HepG2 (cell line): Measurements from ENCODE around the gene EEF1AKMT1. TPM values are rescaled to one million over a fixed set of nuclear protein-coding genes. Genes with fewer than 3 reads are reported as not detected.

ENCODE experiments used
- ATAC-seq: fragments of 200-7000 bp; cut with Tn5 transposase; 3 replicates; pipeline ENCODE4 v1.9.1; 2020; ENCODE audit warnings: mild to moderate bottlenecking, moderate library complexity
- BruUV-seq: library from RNA; stranded (reverse); fragments of 400-500 nt; replicated peaks from 2 replicates; lab custom pipeline; 2021; lab: Mats Ljungman, UMichigan
- CTCF ChIA-PET: fragments of 300-600 bp; formaldehyde crosslinking; extraction: SDS; loops from one replicate; lab custom pipeline; 2021; ENCODE audit warnings: low total read pairs, inconsistent platforms, low intra/inter-chr PET ratio; lab: Yijun Ruan, JAX
- POLR2A ChIA-PET: fragments of 350-600 bp; sonication (Branson Sonifier 250); formaldehyde crosslinking; loops from one replicate; lab custom pipeline; 2020; ENCODE audit warnings: antibody characterized with exemption, inconsistent platforms; lab: Yijun Ruan, JAX
- DNase-seq: peaks from one replicate; pipeline ENCODE4 v3.0.0-alpha.2; 2015; ENCODE audit warnings: low spot score
- FAIRE-seq: peaks from 3 replicates; lab custom pipeline; 2011; peaks lifted over from hg19 to GRCh38; lab: Jason Lieb, UNC
- H2AFZ ChIP-seq: one replicate; pipeline ENCODE4 v1.6.1; 2011; ENCODE audit warnings: low read length, inconsistent platforms
- H3K27ac ChIP-seq: fragments of 300-600 bp; 3 replicates; pipeline ENCODE4 v1.8.0; 2011; ENCODE audit warnings: mixed run types, mild to moderate bottlenecking, mixed read lengths, low read length, inconsistent platforms; ENCODE audit not compliant: insufficient read depth; ENCODE audit errors: extremely low read length
- H3K27me3 ChIP-seq, 2 experiments: fragments of 200-600 bp in 1 of 2; 2 replicates in 1 of 2; 3 replicates in 1 of 2; pipeline versions ENCODE4 v1.6.0 to v1.8.0; 2011; ENCODE audit warnings: low read length in 2 of 2, mild to moderate bottlenecking in 2 of 2, moderate library complexity in 2 of 2, inconsistent platforms in 1 of 2; ENCODE audit not compliant: insufficient read depth in 2 of 2, control insufficient read depth in 1 of 2
- H3K36me3 ChIP-seq, 2 experiments: fragments of 200-600 bp in 1 of 2; replicated peaks in 1 of 2; 2 replicates in 1 of 2; 3 replicates in 1 of 2; pipeline versions ENCODE4 v1.5.1 to v1.8.0; 2011; ENCODE audit warnings: low read length in 2 of 2, inconsistent platforms in 1 of 2; ENCODE audit not compliant: insufficient read depth in 2 of 2, control insufficient read depth in 1 of 2
- H3K4me1 ChIP-seq: 2 replicates; pipeline ENCODE4 v1.5.1; 2012; ENCODE audit warnings: low read length, inconsistent platforms; ENCODE audit not compliant: insufficient read depth
- H3K4me2 ChIP-seq: 2 replicates; pipeline ENCODE4 v1.6.0; 2011; ENCODE audit warnings: low read depth, low read length, inconsistent platforms
- H3K4me3 ChIP-seq, 3 experiments: fragments of 200-600 bp in 1 of 3; sonication (generic), shearing (Covaris generic) in 1 of 3; replicated peaks in 1 of 3; 2 replicates each; pipeline ENCODE4 v1.5.1; 2011 to 2016; ENCODE audit warnings: low read length in 3 of 3, inconsistent platforms in 2 of 3, low read depth in 2 of 3, mild to moderate bottlenecking in 2 of 3, control low read depth in 1 of 3, mixed read lengths in 1 of 3; ENCODE audit not compliant: insufficient read depth in 1 of 3
- H3K79me2 ChIP-seq: one replicate; pipeline ENCODE4 v1.6.1; 2011; ENCODE audit warnings: low read length, inconsistent platforms; ENCODE audit not compliant: insufficient read depth
- H3K9ac ChIP-seq: 2 replicates; pipeline ENCODE4 v1.6.0; 2011; ENCODE audit warnings: mild to moderate bottlenecking, low read depth, low read length, inconsistent platforms; ENCODE audit not compliant: insufficient read depth
- H3K9me3 ChIP-seq: 2 replicates; pipeline ENCODE4 v1.5.1; 2012; ENCODE audit warnings: mild to moderate bottlenecking, low read length
- H4K20me1 ChIP-seq: 2 replicates; pipeline ENCODE4 v1.6.0; 2011; ENCODE audit warnings: inconsistent platforms, mild to moderate bottlenecking, low read length, moderate library complexity; ENCODE audit not compliant: insufficient read depth
- ARHGAP35 ChIP-seq: sonication (generic); formaldehyde crosslinking; IDR thresholded peaks from 2 replicates; pipeline ENCODE4 v1.9.0; 2022; ENCODE audit warnings: mild to moderate bottlenecking, inconsistent platforms, moderate library complexity, missing genetic modification reagents, borderline replicate concordance
- ATF2 ChIP-seq: sonication (generic); formaldehyde crosslinking; IDR thresholded peaks from 2 replicates; pipeline ENCODE4 v1.4.0; 2020; ENCODE audit warnings: missing genetic modification reagents
- CSRNP2 ChIP-seq: sonication (generic); formaldehyde crosslinking; conservative IDR thresholded peaks from 2 replicates; pipeline ENCODE4 v1.8.0; 2022; ENCODE audit warnings: low read depth, missing genetic modification reagents
- ELF3 ChIP-seq: IDR thresholded peaks from 2 replicates; pipeline ENCODE4 v1.6.1; 2016; ENCODE audit warnings: missing genetic modification reagents, missing compliant biosample characterization
- HNF1A ChIP-seq, 2 experiments: sonication (generic) in 1 of 2; formaldehyde crosslinking in 1 of 2; IDR thresholded peaks; 2 replicates each; pipeline versions ENCODE4 v1.4.0 to v1.6.1; 2016 to 2020; ENCODE audit warnings: borderline replicate concordance in 1 of 2, low read depth in 1 of 2, mild to moderate bottlenecking in 1 of 2, missing genetic modification reagents in 1 of 2
- KLF6 ChIP-seq: IDR thresholded peaks from 2 replicates; pipeline ENCODE4 v1.8.0; 2016; ENCODE audit warnings: missing biosample characterization, missing genetic modification reagents
- MED8 ChIP-seq: sonication (generic); formaldehyde crosslinking; IDR thresholded peaks from 2 replicates; pipeline ENCODE4 v1.8.1; 2023; ENCODE audit warnings: mild to moderate bottlenecking, missing genetic modification reagents; ENCODE audit not compliant: insufficient replicate concordance
- NFATC3 ChIP-seq: sonication (generic); formaldehyde crosslinking; IDR thresholded peaks from 2 replicates; pipeline ENCODE4 v1.5.1; 2020; ENCODE audit warnings: mild to moderate bottlenecking, missing genetic modification reagents
- RAD21 ChIP-seq: fragments of 450-650 bp; formaldehyde crosslinking; IDR thresholded peaks from 2 replicates; pipeline ENCODE4 v1.5.0; 2020; ENCODE audit warnings: mild to moderate bottlenecking
- RBM39 ChIP-seq: fragments of 200-400 bp; formaldehyde crosslinking; IDR thresholded peaks from one replicate; pipeline ENCODE4 v1.6.1; 2018; ENCODE audit warnings: antibody characterized with exemption, mild to moderate bottlenecking, low read depth, low read length; ENCODE audit not compliant: poor library complexity, severe bottlenecking
- RFXANK ChIP-seq: IDR thresholded peaks from 2 replicates; pipeline ENCODE4 v1.6.1; 2016
- SCMH1 ChIP-seq: sonication (generic); formaldehyde crosslinking; IDR thresholded peaks from 2 replicates; pipeline ENCODE4 v1.9.0; 2021; ENCODE audit warnings: missing genetic modification reagents, mild to moderate bottlenecking, borderline replicate concordance
- SNRNP70 ChIP-seq: fragments of 200-400 bp; formaldehyde crosslinking; IDR thresholded peaks from 2 replicates; pipeline ENCODE4 v1.6.1; 2017; ENCODE audit warnings: mild to moderate bottlenecking, low read depth, low read length, moderate library complexity
- SRSF4 ChIP-seq: fragments of 200-400 bp; formaldehyde crosslinking; IDR thresholded peaks from one replicate; pipeline ENCODE4 v1.6.1; 2018; ENCODE audit warnings: mild to moderate bottlenecking, low read depth, low read length, moderate library complexity; ENCODE audit not compliant: poor library complexity, severe bottlenecking
- ZNF564 ChIP-seq: sonication (generic); formaldehyde crosslinking; IDR thresholded peaks from 2 replicates; pipeline ENCODE4 v1.8.1; 2023; ENCODE audit warnings: mild to moderate bottlenecking, missing genetic modification reagents
- ZSCAN21 ChIP-seq: sonication (generic); formaldehyde crosslinking; IDR thresholded peaks from 2 replicates; pipeline ENCODE4 v1.8.0; 2022; ENCODE audit warnings: mild to moderate bottlenecking, missing genetic modification reagents, moderate library complexity, borderline replicate concordance
- WGBS: methylation state at CpG from one replicate; pipeline ENCODE4 v1.1.6; 2017; ENCODE audit warnings: low lambda C conversion rate; 5-methylcytosine and 5-hydroxymethylcytosine counted together
- in situ Hi-C: cut with HindIII; loops from 2 replicates; pipeline ENCODE4 v1.10.0; 2017; ENCODE audit warnings: low pct_unique_long_range_greater_than_20kb; ENCODE audit not compliant: extremely low pct_ligation_motif_present
- intact Hi-C: fragments of 100-400 bp; cut with micrococcal nuclease; formaldehyde crosslinking; loops from one replicate; pipeline ENCODE4 v1.10.0; 2022; ENCODE audit not compliant: unreplicated experiment
- polyA plus RNA-seq, 8 experiments: library from polyadenylated mRNA; depleted of rRNA in 3 of 8; stranded (reverse) in 7 of 8; unstranded in 1 of 8; fragments of >200 nt; fragmentation: Illumina TruSeq in 4 of 8; extraction: Trizol in 4 of 8; gene quantifications; 2 replicates each; pipeline versions ENCODE4 v1.2.1 to v1.2.3, GENCODE V29; 2011 to 2016; ENCODE audit warnings: low read depth in 4 of 8, missing spikeins in 1 of 8, mixed read lengths in 1 of 8; ENCODE audit not compliant: insufficient read depth in 1 of 8
- total RNA-seq, 5 experiments: library from RNA; depleted of rRNA; stranded (reverse); fragments of >200 nt; fragmentation: Illumina TruSeq; extraction: Trizol; gene quantifications; 2 replicates each; pipeline ENCODE4 v1.2.3, GENCODE V29; 2016; ENCODE audit warnings: low read depth in 1 of 5

Gene EEF1AKMT1
- total and polyA plus RNA-seq, 2 of the 13 experiments (the other 11 are each of a cell fraction or from before 2014, with no cell fraction given), result 6.0 to 16.1 TPM

GRCh38 chr13:20814224-20814910, 40.6 kb upstream of the EEF1AKMT1 start (continued):
- TF ChIP-seq RBM39, result no peak
- no peak for TF ChIP-seq HNF1A (IDR thresholded peaks at IDR 0.05; ENCODE audit: low read depth)
- no peak for TF ChIP-seq HNF1A (CRISPR knock-in tag; IDR thresholded peaks at IDR 0.05; ENCODE audit: borderline replicate concordance)
- no peak for TF ChIP-seq RFXANK
- TF ChIP-seq RAD21 (CRISPR knock-in tag), result no peak
- no peak for TF ChIP-seq ZSCAN21
- TF ChIP-seq KLF6 (CRISPR knock-in tag), result no peak

- ATAC-seq (no peak), DNase-seq (no peak), FAIRE-seq (no peak)
- Histone ChIP-seq H3K27ac (no peak overlapping the region), H3K27me3 (no peaks in the 10 kb centered on the region), H3K36me3 (peaks cover 4 to 43% of the 10 kb centered on the region in 2 experiments; a peak in 4 of 5 replicates), H3K4me2 (no peak overlapping the region), H4K20me1 (no peaks in the 10 kb centered on the region), H3K79me2 (no peaks in the 10 kb centered on the region), H2AFZ (no peak overlapping the region), H3K4me1 (no peaks in the 10 kb centered on the region), H3K9me3 (no peaks in the 10 kb centered on the region), H3K4me3 (no peak overlapping the region), H3K9ac (no peak overlapping the region)
- intact Hi-C loops (no loop called here), in situ Hi-C loops (no loop called here)
- ChIA-PET CTCF (no interaction called here), POLR2A (no interaction called here)
- no TSS peak for BruUV-seq
- 95% methylated on average over 7 of the region's 7 CpGs for WGBS
- no peak for TF ChIP-seq SRSF4
- TF ChIP-seq SCMH1 (CRISPR knock-in tag), result no peak
- no peak for TF ChIP-seq ELF3
- no peak for TF ChIP-seq ARHGAP35
- no peak for TF ChIP-seq CSRNP2 (CRISPR knock-in tag)
- TF ChIP-seq MED8 (CRISPR knock-in tag), result no peak
- TF ChIP-seq ZNF564 (CRISPR knock-in tag), result no peak
- no peak for TF ChIP-seq SNRNP70
- TF ChIP-seq ATF2 (CRISPR knock-in tag), result no peak
- no peak for TF ChIP-seq NFATC3 (CRISPR knock-in tag)
Observed at GRCh38 chr13:20812890-20813289, 39.1 kb upstream of the EEF1AKMT1 start.
